Neutrophil (primary cell): Measurements from ENCODE around the gene PIP5KL1.

ENCODE experiments used
- H3K27ac ChIP-seq: fragments of 200-600 bp; sonication (generic); 2 replicates; pipeline ENCODE4 v1.5.1; 2016; ENCODE audit warnings: mild to moderate bottlenecking, moderate library complexity
- H3K27me3 ChIP-seq: fragments of 200-600 bp; sonication (generic); 2 replicates; pipeline ENCODE4 v1.6.0; 2016; ENCODE audit warnings: mild to moderate bottlenecking
- H3K36me3 ChIP-seq: fragments of 200-600 bp; sonication (generic); 2 replicates; pipeline ENCODE4 v1.5.1; 2017
- H3K4me1 ChIP-seq, 2 experiments: fragments of 200-600 bp in 1 of 2; sonication (generic) in 1 of 2; 1 replicate in 1 of 2; 2 replicates in 1 of 2; pipeline versions ENCODE4 v1.5.1 to v1.6.1; 2013 to 2016; ENCODE audit warnings: low read depth in 1 of 2, low read length in 1 of 2, mild to moderate bottlenecking in 1 of 2, moderate library complexity in 1 of 2; ENCODE audit not compliant: control insufficient read depth in 1 of 2, insufficient read depth in 1 of 2
- H3K4me3 ChIP-seq, 2 experiments: fragments of 200-600 bp in 1 of 2; sonication (generic) in 1 of 2; 1 replicate in 1 of 2; 2 replicates in 1 of 2; pipeline ENCODE4 v1.5.1; 2013 to 2016; ENCODE audit warnings: low read depth in 1 of 2, low read length in 1 of 2, mild to moderate bottlenecking in 1 of 2, moderate library complexity in 1 of 2
- H3K9me3 ChIP-seq: fragments of 200-600 bp; sonication (generic); 2 replicates; pipeline ENCODE4 v1.5.1; 2016
- TF ChIP-seq, protein P1 (sequence below): fragments of 200-600 bp; sonication (generic); IDR thresholded peaks from 2 replicates; pipeline ENCODE4 v1.5.1; 2016; ENCODE audit warnings: antibody characterized with exemption

PIP5KL1 gene

GRCh38 chr9:127947841-127948710, 17.5 kb upstream of the PIP5KL1 start:
- no peaks in the 10 kb centered on the region for H3K9me3 ChIP-seq
- H3K4me3 ChIP-seq, result no peak overlapping the region
- no peaks in the 10 kb centered on the region for H3K36me3 ChIP-seq
- H3K4me1 ChIP-seq, result peaks cover 6 to 11% of the 10 kb centered on the region in 2 experiments
- no peak overlapping the region for H3K27ac ChIP-seq
- H3K27me3 ChIP-seq, result no peaks in the 10 kb centered on the region
- TF ChIP-seq, protein P1, sequence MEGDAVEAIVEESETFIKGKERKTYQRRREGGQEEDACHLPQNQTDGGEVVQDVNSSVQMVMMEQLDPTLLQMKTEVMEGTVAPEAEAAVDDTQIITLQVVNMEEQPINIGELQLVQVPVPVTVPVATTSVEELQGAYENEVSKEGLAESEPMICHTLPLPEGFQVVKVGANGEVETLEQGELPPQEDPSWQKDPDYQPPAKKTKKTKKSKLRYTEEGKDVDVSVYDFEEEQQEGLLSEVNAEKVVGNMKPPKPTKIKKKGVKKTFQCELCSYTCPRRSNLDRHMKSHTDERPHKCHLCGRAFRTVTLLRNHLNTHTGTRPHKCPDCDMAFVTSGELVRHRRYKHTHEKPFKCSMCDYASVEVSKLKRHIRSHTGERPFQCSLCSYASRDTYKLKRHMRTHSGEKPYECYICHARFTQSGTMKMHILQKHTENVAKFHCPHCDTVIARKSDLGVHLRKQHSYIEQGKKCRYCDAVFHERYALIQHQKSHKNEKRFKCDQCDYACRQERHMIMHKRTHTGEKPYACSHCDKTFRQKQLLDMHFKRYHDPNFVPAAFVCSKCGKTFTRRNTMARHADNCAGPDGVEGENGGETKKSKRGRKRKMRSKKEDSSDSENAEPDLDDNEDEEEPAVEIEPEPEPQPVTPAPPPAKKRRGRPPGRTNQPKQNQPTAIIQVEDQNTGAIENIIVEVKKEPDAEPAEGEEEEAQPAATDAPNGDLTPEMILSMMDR, result no peak

- H3K27ac ChIP-seq, result no peak overlapping the region
Measured at GRCh38 chr9:127946728-127947127, 16.2 kb upstream of the PIP5KL1 start.

GRCh38 chr9:127945942-127946341, 15.4 kb upstream of the PIP5KL1 start:
- TF ChIP-seq, protein P1, result no peak
- H3K27ac ChIP-seq, result no peak overlapping the region
- no peaks in the 10 kb centered on the region for H3K27me3 ChIP-seq
- H3K4me1 ChIP-seq, result peaks cover 8 to 17% of the 10 kb centered on the region in 2 experiments
- H3K9me3 ChIP-seq, result no peaks in the 10 kb centered on the region
- H3K4me3 ChIP-seq, result no peak overlapping the region
- no peaks in the 10 kb centered on the region for H3K36me3 ChIP-seq

More at GRCh38 chr9:127946728-127947127, 16.2 kb upstream of the PIP5KL1 start:
- H3K4me1 ChIP-seq, result peaks cover 8 to 17% of the 10 kb centered on the region in 2 experiments
- TF ChIP-seq, protein P1, result no peak
- no peak overlapping the region for H3K4me3 ChIP-seq
- H3K27me3 ChIP-seq, result no peaks in the 10 kb centered on the region
- H3K9me3 ChIP-seq, result no peaks in the 10 kb centered on the region
- no peaks in the 10 kb centered on the region for H3K36me3 ChIP-seq

- Histone ChIP-seq H3K27ac (no peak overlapping the region), H3K4me3 (no peak overlapping the region), H3K4me1 (peaks cover 8 to 17% of the 10 kb centered on the region in 2 experiments), H3K27me3 (no peaks in the 10 kb centered on the region), H3K9me3 (no peaks in the 10 kb centered on the region), H3K36me3 (no peaks in the 10 kb centered on the region)
- TF ChIP-seq, protein P1, result no peak
Measured at GRCh38 chr9:127945338-127945737, 14.8 kb upstream of the PIP5KL1 start.

GRCh38 chr9:127944586-127945218, 14.1 kb upstream of the PIP5KL1 start:
- no peak overlapping the region for H3K27ac ChIP-seq
- H3K4me1 ChIP-seq, result peaks cover 8 to 17% of the 10 kb centered on the region in 2 experiments
- no peaks in the 10 kb centered on the region for H3K9me3 ChIP-seq
- no peaks in the 10 kb centered on the region for H3K27me3 ChIP-seq
- H3K36me3 ChIP-seq, result no peaks in the 10 kb centered on the region
- TF ChIP-seq, protein P1, result no peak
- H3K4me3 ChIP-seq, result no peak overlapping the region
